Activated naive CD4-positive, alpha-beta T cell (primary cell): ENCODE data around the gene SAMD9.
"Not testable (repeated sequence)": the region's sequence is repeated elsewhere in the genome, so short reads cannot be mapped to it uniquely, and the experiment has no call there.

Experiments used
- DNase-seq, 4 experiments: peaks; one replicate each; lab custom pipeline; 2025; lab: John Stamatoyannopoulos, UW

SAMD9 gene

GRCh38 chr7:93120592-93121549 is 3.1 kb upstream of the SAMD9 start:
- no peak for DNase-seq

DNA sequence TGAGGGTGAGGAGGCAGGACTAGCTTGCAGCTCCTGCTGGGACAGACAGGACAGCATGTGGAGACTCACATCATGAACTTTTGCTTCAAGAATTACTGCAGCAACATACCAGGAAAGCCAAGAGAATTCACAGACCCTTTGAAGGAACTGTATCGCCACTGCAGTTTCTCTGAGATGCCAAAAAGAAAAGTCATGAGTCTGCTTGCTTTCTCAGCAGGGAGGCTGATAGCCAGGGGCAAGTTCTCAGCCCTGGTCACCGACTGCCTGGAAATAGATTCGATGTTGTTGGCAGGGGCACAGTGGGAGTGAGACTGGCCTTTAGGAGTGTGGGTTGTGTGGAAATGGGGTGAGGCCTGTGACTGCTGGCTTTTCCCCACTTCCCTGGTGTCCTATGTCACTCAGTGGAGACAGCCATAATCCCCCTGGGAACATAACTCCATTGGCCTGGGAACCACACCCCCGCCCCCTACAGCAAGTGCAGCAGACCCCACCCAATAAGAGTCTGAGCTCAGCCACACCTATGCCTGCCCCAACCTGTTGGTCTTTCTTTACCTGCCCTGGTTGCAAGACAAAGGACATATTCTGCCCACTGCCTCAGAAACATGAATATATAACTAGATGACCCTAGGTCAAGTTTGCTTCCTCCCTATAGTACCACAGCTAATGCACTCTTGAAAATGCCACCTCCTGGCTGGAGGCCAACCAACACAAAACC is 1.6 kb upstream of the SAMD9 start:
- no peak for DNase-seq

DNA sequence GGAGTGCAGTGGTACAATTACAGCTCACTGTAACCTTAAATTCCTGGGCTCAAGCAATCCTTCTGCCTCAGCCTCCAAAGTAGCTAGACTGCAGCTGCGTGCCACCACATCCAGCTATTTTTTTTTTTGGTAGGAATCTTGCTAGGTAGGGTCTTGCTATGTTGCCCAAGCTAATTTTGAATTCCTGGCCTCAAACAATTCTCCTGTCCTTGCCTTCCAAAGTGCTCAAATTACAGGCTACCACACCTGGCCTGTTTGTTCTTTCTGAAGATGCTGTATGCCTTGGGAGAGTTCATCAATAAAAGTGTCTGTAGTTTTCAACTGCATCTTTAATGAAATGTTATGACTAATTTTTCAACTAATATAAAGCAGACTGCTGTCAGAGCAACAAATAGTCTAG is 452 bp downstream of the SAMD9 start:
- DNase-seq = no peak

- no peak for DNase-seq
These were observed 2.0 kb downstream of the SAMD9 start for GRCh38 chr7:93115796-93116195.

DNA sequence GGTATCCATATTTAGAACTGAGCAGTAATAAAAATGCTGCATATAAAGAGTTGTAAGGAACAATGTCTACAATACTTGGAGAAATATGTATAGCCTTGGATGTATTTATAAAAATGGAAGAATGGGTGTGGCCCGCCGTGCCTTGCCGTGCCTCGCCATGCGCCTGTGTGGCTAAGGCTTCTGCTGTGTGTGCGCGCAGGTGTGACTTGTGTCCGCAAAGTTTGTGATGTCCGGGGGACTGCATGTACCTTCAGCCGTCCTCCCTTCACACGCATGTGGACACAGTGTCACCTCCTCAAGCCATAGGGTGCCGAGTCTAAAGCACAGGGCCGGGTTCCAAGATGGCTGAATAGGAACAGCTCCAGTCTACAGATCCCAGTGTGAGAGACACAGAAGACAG is 9.8 kb downstream of the SAMD9 start:
- DNase-seq = no peak

DNA sequence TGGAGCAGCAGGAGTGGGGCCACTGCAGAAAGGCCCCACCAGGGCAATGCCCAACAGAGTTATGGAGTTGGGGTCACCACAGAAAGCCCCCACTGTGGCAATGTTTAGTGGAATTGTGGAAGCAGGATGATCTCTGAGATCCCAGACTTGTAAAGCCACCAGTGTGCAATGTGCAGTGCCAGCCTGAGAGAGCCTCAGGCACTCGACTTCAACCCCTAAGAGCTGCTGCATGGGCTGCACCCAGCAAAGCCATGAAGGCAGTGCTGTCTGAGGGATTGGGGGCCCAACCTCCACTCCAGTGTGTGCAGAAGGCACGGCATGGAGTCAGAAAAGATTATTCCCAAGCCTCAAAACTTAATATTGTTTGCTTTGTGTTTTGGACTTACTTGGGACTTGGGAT is 20.4 kb downstream of the SAMD9 start:
- no peak for DNase-seq

- no peak for DNase-seq
These were observed 24.9 kb downstream of the SAMD9 start for GRCh38 chr7:93092757-93093370.

- DNase-seq = not testable (repeated sequence)
These were observed 44.4 kb downstream of the SAMD9 start for GRCh38 chr7:93073357-93073756.

GRCh38 chr7:93062599-93062998 is 55.2 kb downstream of the SAMD9 start:
- DNase-seq = no peak

DNA sequence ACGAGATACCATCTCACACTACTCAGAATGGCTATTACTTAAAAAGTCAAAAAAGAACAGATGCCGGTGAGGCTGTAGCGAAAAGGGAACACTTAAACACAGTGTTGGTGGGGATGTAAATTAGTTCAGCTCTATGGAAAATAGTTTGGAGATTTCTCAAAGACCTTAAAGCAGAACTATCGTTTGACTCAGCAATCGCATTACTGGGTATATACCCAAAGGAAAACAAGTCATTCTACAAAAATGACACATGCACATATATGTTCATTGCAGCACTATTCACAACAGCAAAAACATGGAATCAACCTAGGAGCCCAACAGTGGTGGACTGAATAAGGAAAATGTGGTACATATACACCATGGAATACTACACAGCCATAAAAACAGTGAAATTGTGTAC is 56.9 kb downstream of the SAMD9 start:
- no peak for DNase-seq

DNA sequence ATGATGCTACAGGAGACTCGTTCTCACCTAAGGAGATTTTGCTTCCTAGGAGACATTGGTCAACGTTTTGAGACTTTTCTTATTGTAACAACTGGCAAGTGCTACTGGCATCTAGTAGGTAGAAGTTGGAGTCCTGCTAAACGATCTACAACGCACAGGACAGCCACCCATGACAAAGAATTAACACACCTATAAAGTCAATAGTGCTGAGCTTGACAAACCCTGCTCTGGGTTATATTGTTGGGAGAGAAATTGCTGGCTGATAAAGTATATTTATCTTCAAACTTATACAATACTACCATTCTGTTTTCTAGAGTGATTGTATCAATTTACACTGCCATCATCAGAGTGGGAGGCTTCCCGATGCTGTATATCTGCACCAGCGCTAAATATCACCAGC is 57.8 kb downstream of the SAMD9 start:
- DNase-seq = no peak

DNA sequence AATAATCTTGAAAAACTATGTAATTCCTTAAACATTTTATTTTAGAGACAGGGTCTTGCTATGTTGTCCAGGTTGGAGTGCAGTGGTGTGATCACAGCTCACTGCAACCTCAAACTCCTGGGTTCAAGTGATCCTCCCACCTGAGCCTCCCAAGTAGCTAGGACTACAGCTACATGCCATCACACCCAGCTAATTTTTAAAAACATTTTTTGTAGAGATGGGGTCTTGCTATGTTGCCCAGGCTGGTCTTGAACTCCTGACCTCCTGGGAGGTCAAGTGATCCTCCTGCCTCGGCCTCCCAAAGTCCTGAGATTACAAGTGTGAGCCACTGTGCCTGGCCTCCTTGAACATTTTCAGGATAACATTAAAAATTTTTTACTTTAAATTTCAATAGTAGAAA is 61.2 kb downstream of the SAMD9 start:
- DNase-seq = not testable (repeated sequence)

GRCh38 chr7:93055543-93056107 is 62.2 kb downstream of the SAMD9 start:
- no peak for DNase-seq

- DNase-seq = no peak
These were observed 62.8 kb downstream of the SAMD9 start for GRCh38 chr7:93054975-93055374.

- no peak for DNase-seq
These were observed 63.5 kb downstream of the SAMD9 start for GRCh38 chr7:93053949-93054943.

DNA sequence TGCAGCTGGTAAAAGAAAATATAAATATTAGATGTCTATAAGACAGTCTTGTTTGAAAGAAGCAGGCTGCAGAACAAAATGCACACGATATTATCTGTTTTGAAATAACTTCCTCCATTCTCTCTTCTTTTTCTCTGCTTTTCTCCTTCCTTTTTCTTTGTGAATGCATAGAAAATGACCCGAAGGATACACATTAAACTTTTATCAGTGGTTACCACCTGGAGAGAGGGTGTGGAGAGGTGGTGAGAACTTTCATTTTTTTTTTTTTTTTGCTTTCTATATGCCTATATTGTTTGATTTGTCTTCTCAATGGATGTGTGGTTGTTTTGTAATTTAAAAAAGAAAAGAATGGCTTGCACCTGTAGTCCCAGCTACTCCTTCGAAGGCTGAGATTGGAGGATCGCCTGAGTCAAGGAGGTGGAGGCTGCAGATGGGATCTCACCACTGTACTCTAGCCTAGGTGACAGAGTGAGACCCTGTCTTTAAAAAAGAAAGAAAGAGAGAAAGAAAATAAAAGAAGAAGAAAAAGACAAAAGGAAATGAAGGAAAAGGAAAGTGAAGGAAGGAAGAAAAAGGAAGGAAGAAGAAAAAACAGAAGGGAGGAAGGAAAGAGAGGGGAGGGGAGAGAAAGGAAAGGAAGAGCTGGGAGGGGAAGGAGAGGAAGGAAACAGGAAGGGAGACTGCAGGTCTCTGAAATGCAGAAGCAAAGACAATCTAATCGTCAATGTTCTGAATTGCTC is 64.4 kb downstream of the SAMD9 start:
- DNase-seq = no peak

- no peak for DNase-seq
These were observed 66.1 kb downstream of the SAMD9 start for GRCh38 chr7:93051660-93052059.
